ENCODE results near the gene DGKQ.

- peak; percentile 63 for TF ChIP-seq CTCF (IDR thresholded peaks at IDR 0.05)
- no peak for TF ChIP-seq EZH2phosphoT487 (IDR thresholded peaks at IDR 0.05)
- no peak for TF ChIP-seq EZH2 (IDR thresholded peaks at IDR 0.05)
Observed at GRCh38 chr4:926538-926937, 46.8 kb downstream of the DGKQ start.
